ENCODE results near the gene SCUBE3.

SCUBE3 gene

GRCh38 chr6:35202066-35202546, 11.7 kb upstream of the SCUBE3 start:
- Histone ChIP-seq H4K20me1 (ENCODE audit: insufficient read depth, low read length) (peaks cover 6% of the 10 kb centered on the region; the same call in 1 of the 2 replicates), H3K27me3 (ENCODE audit: insufficient read depth, low read length, poor library complexity) (no peaks in the 10 kb centered on the region), H3K4me3 (ENCODE audit: low read depth in 1 of 2, low read length in 2 of 2) (no peak overlapping the region), H3K9me3 (ENCODE audit: insufficient read depth, low read length, severe bottlenecking) (no peaks in the 10 kb centered on the region), H3K36me3 (ENCODE audit: insufficient read depth, low read length) (no peaks in the 10 kb centered on the region), H3K4me2 (ENCODE audit: insufficient read depth, low read length) (no peak overlapping the region), H3K79me2 (ENCODE audit: insufficient read depth, low read length) (no peaks in the 10 kb centered on the region), H2AFZ (ENCODE audit: low read depth, low read length) (no peak overlapping the region), H3K4me1 (ENCODE audit: insufficient read depth, low read length) (no peaks in the 10 kb centered on the region), H3K9ac (ENCODE audit: low read depth, low read length) (no peak overlapping the region), H3K27ac (ENCODE audit: low read length) (no peak overlapping the region)
- ATAC-seq (ENCODE audit: insufficient read depth, low read depth) (0 out of 3 replicates have a peak, but pooled peaks have one; percentile 39), DNase-seq (no peak)
- TF ChIP-seq CTCF (IDR thresholded peaks at IDR 0.05; ENCODE audit: borderline replicate concordance, extremely low read depth, low read length, poor library complexity, severe bottlenecking) (no peak), EZH2 (IDR thresholded peaks at IDR 0.05; ENCODE audit: borderline replicate concordance, low read depth, low read length, severe bottlenecking) (no peak)

- TF ChIP-seq CTCF (IDR thresholded peaks at IDR 0.05; ENCODE audit: borderline replicate concordance, extremely low read depth, low read length, poor library complexity, severe bottlenecking), result no peak
- no peak for TF ChIP-seq EZH2 (IDR thresholded peaks at IDR 0.05; ENCODE audit: borderline replicate concordance, low read depth, low read length, severe bottlenecking)
- ATAC-seq (ENCODE audit: insufficient read depth, low read depth) (no peak), DNase-seq (no peak)
- no peak overlapping the region for H3K4me3 ChIP-seq (ENCODE audit: low read depth in 1 of 2, low read length in 2 of 2)
- H3K4me1 ChIP-seq (ENCODE audit: insufficient read depth, low read length), result no peaks in the 10 kb centered on the region
- H2AFZ ChIP-seq (ENCODE audit: low read depth, low read length), result no peak overlapping the region
- H4K20me1 ChIP-seq (ENCODE audit: insufficient read depth, low read length), result peaks cover 6% of the 10 kb centered on the region; the same call in 1 of the 2 replicates
- no peaks in the 10 kb centered on the region for H3K79me2 ChIP-seq (ENCODE audit: insufficient read depth, low read length)
- H3K36me3 ChIP-seq (ENCODE audit: insufficient read depth, low read length), result no peaks in the 10 kb centered on the region
- no peak overlapping the region for H3K9ac ChIP-seq (ENCODE audit: low read depth, low read length)
- no peak overlapping the region for H3K27ac ChIP-seq (ENCODE audit: low read length)
- H3K4me2 ChIP-seq (ENCODE audit: insufficient read depth, low read length), result no peak overlapping the region
- no peaks in the 10 kb centered on the region for H3K9me3 ChIP-seq (ENCODE audit: insufficient read depth, low read length, severe bottlenecking)
- peaks cover 6% of the 10 kb centered on the region for H3K27me3 ChIP-seq (ENCODE audit: insufficient read depth, low read length, poor library complexity)
Measured at GRCh38 chr6:35203152-35203670, 10.5 kb upstream of the SCUBE3 start.

- peaks cover 6% of the 10 kb centered on the region; the same call in 1 of the 2 replicates for H4K20me1 ChIP-seq (ENCODE audit: insufficient read depth, low read length)
- no peak overlapping the region for H3K9ac ChIP-seq (ENCODE audit: low read depth, low read length)
- H3K27me3 ChIP-seq (ENCODE audit: insufficient read depth, low read length, poor library complexity), result peaks cover 6% of the 10 kb centered on the region
- H3K4me3 ChIP-seq (ENCODE audit: low read depth in 1 of 2, low read length in 2 of 2), result no peak overlapping the region
- H2AFZ ChIP-seq (ENCODE audit: low read depth, low read length), result no peak overlapping the region
- H3K36me3 ChIP-seq (ENCODE audit: insufficient read depth, low read length), result no peaks in the 10 kb centered on the region
- ATAC-seq (ENCODE audit: insufficient read depth, low read depth), result no peak
- no peak overlapping the region for H3K27ac ChIP-seq (ENCODE audit: low read length)
- no peak for DNase-seq
- TF ChIP-seq EZH2 (IDR thresholded peaks at IDR 0.05; ENCODE audit: borderline replicate concordance, low read depth, low read length, severe bottlenecking), result no peak
- TF ChIP-seq CTCF (IDR thresholded peaks at IDR 0.05; ENCODE audit: borderline replicate concordance, extremely low read depth, low read length, poor library complexity, severe bottlenecking), result no peak
- H3K4me2 ChIP-seq (ENCODE audit: insufficient read depth, low read length), result no peak overlapping the region
- no peaks in the 10 kb centered on the region for H3K9me3 ChIP-seq (ENCODE audit: insufficient read depth, low read length, severe bottlenecking)
- no peaks in the 10 kb centered on the region for H3K4me1 ChIP-seq (ENCODE audit: insufficient read depth, low read length)
- H3K79me2 ChIP-seq (ENCODE audit: insufficient read depth, low read length), result no peaks in the 10 kb centered on the region
Measured at GRCh38 chr6:35203680-35204079, 10.1 kb upstream of the SCUBE3 start.
